Nephron progenitor cell (in vitro differentiated cells): ENCODE data around the gene TMEM258.

Source experiments
- DNase-seq: peaks from one replicate; pipeline ENCODE4 v3.0.0; 2021
- H3K27ac Mint-ChIP-seq: 2 replicates; pipeline ENCODE4 v1.8.0; 2021; ENCODE audit warnings: mild to moderate bottlenecking, moderate library complexity, mixed read lengths
- H3K27me3 Mint-ChIP-seq: 2 replicates; pipeline ENCODE4 v1.8.0; 2021; ENCODE audit warnings: mild to moderate bottlenecking, low read depth, mixed read lengths; ENCODE audit not compliant: poor library complexity
- H3K36me3 Mint-ChIP-seq: 2 replicates; pipeline ENCODE4 v1.8.0; 2021; ENCODE audit warnings: low read depth, mixed read lengths
- H3K4me1 Mint-ChIP-seq: 2 replicates; pipeline ENCODE4 v1.8.0; 2021; ENCODE audit warnings: mixed read lengths
- H3K4me3 Mint-ChIP-seq: 2 replicates; pipeline ENCODE4 v1.8.0; 2021; ENCODE audit warnings: mild to moderate bottlenecking, moderate library complexity, mixed read lengths
- H3K9me3 Mint-ChIP-seq: 2 replicates; pipeline ENCODE4 v1.8.0; 2021; ENCODE audit warnings: mild to moderate bottlenecking, moderate library complexity, mixed read lengths
- CTCF ChIP-seq: fragments of 200-600 bp; sonication (generic); IDR thresholded peaks from 2 replicates; pipeline ENCODE4 v1.5.0; 2021; ENCODE audit warnings: antibody characterized with exemption

The TMEM258 gene

GRCh38 chr11:61756452-61757212 is 35.8 kb downstream of the TMEM258 start:
- H3K27ac Mint-ChIP-seq = no peak overlapping the region
- H3K4me3 Mint-ChIP-seq = no peak overlapping the region

GRCh38 chr11:61756147-61756451 is 36.3 kb downstream of the TMEM258 start:
- no peak overlapping the region for H3K4me3 Mint-ChIP-seq
- H3K36me3 Mint-ChIP-seq = no peaks in the 10 kb centered on the region
- TF ChIP-seq CTCF = no peak
- H3K27me3 Mint-ChIP-seq = peaks cover 27% of the 10 kb centered on the region
- DNase-seq = no peak
- no peak overlapping the region for H3K27ac Mint-ChIP-seq
- H3K4me1 Mint-ChIP-seq = peaks cover 65% of the 10 kb centered on the region
- H3K9me3 Mint-ChIP-seq = no peaks in the 10 kb centered on the region

More at GRCh38 chr11:61756452-61757212, 35.8 kb downstream of the TMEM258 start:
- no peak for TF ChIP-seq CTCF
- Mint-ChIP-seq H3K36me3 (no peaks in the 10 kb centered on the region), H3K27me3 (peaks cover 24% of the 10 kb centered on the region), H3K4me1 (peaks cover 64% of the 10 kb centered on the region), H3K9me3 (no peaks in the 10 kb centered on the region)
- DNase-seq = no peak

GRCh38 chr11:61754534-61755482 is 37.6 kb downstream of the TMEM258 start:
- peak; percentile 33 for DNase-seq
- H3K27me3 Mint-ChIP-seq = peaks cover 31% of the 10 kb centered on the region
- no peak for TF ChIP-seq CTCF
- H3K4me3 Mint-ChIP-seq = peak overlapping the region; percentile 86
- peaks cover 67% of the 10 kb centered on the region for H3K4me1 Mint-ChIP-seq
- no peak overlapping the region for H3K27ac Mint-ChIP-seq
- H3K9me3 Mint-ChIP-seq = no peaks in the 10 kb centered on the region
- no peaks in the 10 kb centered on the region for H3K36me3 Mint-ChIP-seq

- Mint-ChIP-seq H3K4me1 (peaks cover 73% of the 10 kb centered on the region), H3K4me3 (peak overlapping the region; percentile 86), H3K27ac (no peak overlapping the region), H3K27me3 (peaks cover 31% of the 10 kb centered on the region), H3K9me3 (no peaks in the 10 kb centered on the region), H3K36me3 (no peaks in the 10 kb centered on the region)
- TF ChIP-seq CTCF = no peak
- no peak for DNase-seq
Observed at GRCh38 chr11:61753672-61754071, 38.7 kb downstream of the TMEM258 start.

- Mint-ChIP-seq H3K27me3 (peaks cover 31% of the 10 kb centered on the region), H3K4me1 (peaks cover 74% of the 10 kb centered on the region), H3K36me3 (no peaks in the 10 kb centered on the region), H3K27ac (no peak overlapping the region), H3K4me3 (peak overlapping the region; percentile 86), H3K9me3 (no peaks in the 10 kb centered on the region)
- TF ChIP-seq CTCF = no peak
- DNase-seq = no peak
Observed at GRCh38 chr11:61752925-61753521, 39.4 kb downstream of the TMEM258 start.
